Left lung (tissue), 10 donors: ENCODE data around the gene NKAIN1. TPM values are rescaled to one million over a fixed set of nuclear protein-coding genes. Genes with fewer than 3 reads are reported as not detected.

Experiments used
- ATAC-seq: fragments of 200-7000 bp; cut with Tn5 transposase; one replicate; pipeline ENCODE4 v1.9.1; 2020; ENCODE audit warnings: moderate library complexity
- DNase-seq, 4 donors: peaks; one replicate each; pipeline ENCODE4 v3.0.0-alpha.2; 2013 to 2020
- H3K27ac ChIP-seq, 2 donors: fragments of 200-600 bp; sonication (generic) in 1 of 2; one replicate each; pipeline versions ENCODE4 v1.5.0 to v1.8.0; 2020 to 2021
- H3K27me3 ChIP-seq, 2 donors: fragments of 200-600 bp; sonication (generic) in 1 of 2; one replicate each; pipeline versions ENCODE4 v1.5.0 to v1.8.0; 2020 to 2021
- H3K36me3 ChIP-seq, 2 donors: fragments of 200-600 bp; sonication (generic) in 1 of 2; one replicate each; pipeline versions ENCODE4 v1.5.0 to v1.8.0; 2020 to 2021
- H3K4me1 ChIP-seq, 2 donors: fragments of 200-600 bp; one replicate each; pipeline ENCODE4 v1.8.0; 2021
- H3K4me3 ChIP-seq, 2 donors: fragments of 200-600 bp; sonication (generic) in 1 of 2; one replicate each; pipeline versions ENCODE4 v1.5.0 to v1.8.0; 2020 to 2021; ENCODE audit warnings: mild to moderate bottlenecking in 1 of 2
- H3K9me3 ChIP-seq, 2 donors: fragments of 200-600 bp; sonication (generic) in 1 of 2; one replicate each; pipeline versions ENCODE4 v1.5.0 to v1.8.0; 2020 to 2021
- intact Hi-C, 2 donors: fragments of 100-400 bp; cut with DNase I; formaldehyde crosslinking; loops; one replicate each; pipeline versions ENCODE4 v1.11.2 to v1.14.2; 2022
- polyA plus RNA-seq, 6 donors: library from polyadenylated mRNA; unstranded; fragments of 120-200 nt; gene quantifications; one replicate each; pipeline ENCODE4 v1.2.1, GENCODE V29; 2013; ENCODE audit not compliant: insufficient read length in 6 of 6
- total RNA-seq, 2 donors: library from RNA; stranded (reverse); fragmentation: NEBNext Ultra II Directional; extraction: Animal tissue kit (Norgen Biotek cat#: 25700); gene quantifications; one replicate each; pipeline ENCODE4 v1.2.1, GENCODE V29; 2021
- TF ChIP-seq, protein P1 (sequence below), 2 donors: fragments of 200-600 bp; sonication (generic) in 1 of 2; IDR thresholded peaks; one replicate each; pipeline versions ENCODE4 v1.5.0 to v1.8.0; 2021; ENCODE audit warnings: antibody characterized with exemption in 2 of 2
- donor health status: DM: no; HTN: yes; CAD: no.
- donor health status: DM: no; HTN: no; CAD: no.

The NKAIN1 gene
- total and polyA plus RNA-seq, 8 donors: 1.7 to 3.2 (median 2.7) TPM; not detected in 2

DNA sequence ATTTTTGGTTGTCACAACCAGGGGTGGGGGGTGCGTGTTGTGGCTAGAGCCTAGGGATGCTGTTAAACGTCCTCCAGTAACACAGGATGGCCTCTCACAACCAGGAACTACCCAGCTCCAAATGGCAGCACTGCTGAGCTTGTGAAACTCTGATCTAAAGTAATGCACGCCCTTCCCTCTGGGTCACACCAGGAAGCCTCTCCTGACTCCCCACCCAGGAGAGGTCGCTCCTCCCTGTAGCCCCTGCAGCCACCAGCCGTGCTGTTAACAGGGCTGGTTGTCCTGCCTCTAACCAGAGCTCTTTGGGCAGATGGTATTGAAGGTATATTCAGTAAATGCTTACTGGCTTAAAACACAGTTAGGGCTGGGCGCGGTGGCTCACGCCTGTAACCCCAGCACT is 73.2 kb downstream of the NKAIN1 start:
- intact Hi-C loops: loop anchor here in 1 of 2 donors (10.0 kb wide), 1 partner anchor 248 kb away; the partner anchor contains the start of gene SERINC2
- no peaks in the 10 kb centered on the region for H3K9me3 ChIP-seq
- no peak for ATAC-seq

DNA sequence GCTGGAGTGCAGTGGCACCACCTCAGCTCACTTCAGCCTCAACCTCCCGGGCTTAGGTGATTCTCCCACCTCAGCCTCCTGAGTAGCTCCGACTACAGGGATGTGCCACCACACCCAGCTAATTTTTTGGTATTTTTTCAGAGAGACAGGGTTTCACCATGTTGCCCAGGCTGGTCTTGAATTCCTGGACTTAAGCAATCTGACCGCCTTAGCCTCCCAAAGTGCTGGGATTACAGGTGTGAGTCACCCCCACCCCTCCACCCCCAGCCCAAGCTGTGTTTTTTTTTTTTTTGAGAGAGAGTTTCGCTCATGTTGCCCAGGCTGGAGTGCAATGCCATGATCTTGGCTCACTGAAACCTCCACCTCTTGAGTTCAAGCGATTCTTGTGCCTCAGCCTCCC is 75.4 kb downstream of the NKAIN1 start:
- no peak for DNase-seq
- TF ChIP-seq, protein P1, sequence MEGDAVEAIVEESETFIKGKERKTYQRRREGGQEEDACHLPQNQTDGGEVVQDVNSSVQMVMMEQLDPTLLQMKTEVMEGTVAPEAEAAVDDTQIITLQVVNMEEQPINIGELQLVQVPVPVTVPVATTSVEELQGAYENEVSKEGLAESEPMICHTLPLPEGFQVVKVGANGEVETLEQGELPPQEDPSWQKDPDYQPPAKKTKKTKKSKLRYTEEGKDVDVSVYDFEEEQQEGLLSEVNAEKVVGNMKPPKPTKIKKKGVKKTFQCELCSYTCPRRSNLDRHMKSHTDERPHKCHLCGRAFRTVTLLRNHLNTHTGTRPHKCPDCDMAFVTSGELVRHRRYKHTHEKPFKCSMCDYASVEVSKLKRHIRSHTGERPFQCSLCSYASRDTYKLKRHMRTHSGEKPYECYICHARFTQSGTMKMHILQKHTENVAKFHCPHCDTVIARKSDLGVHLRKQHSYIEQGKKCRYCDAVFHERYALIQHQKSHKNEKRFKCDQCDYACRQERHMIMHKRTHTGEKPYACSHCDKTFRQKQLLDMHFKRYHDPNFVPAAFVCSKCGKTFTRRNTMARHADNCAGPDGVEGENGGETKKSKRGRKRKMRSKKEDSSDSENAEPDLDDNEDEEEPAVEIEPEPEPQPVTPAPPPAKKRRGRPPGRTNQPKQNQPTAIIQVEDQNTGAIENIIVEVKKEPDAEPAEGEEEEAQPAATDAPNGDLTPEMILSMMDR (IDR thresholded peaks at IDR 0.05): no peak
- Histone ChIP-seq H3K4me1 (no peaks in the 10 kb centered on the region), H3K9me3 (no peaks in the 10 kb centered on the region), H3K27me3 (no peaks in the 10 kb centered on the region), H3K27ac (no peak overlapping the region), H3K4me3 (no peak overlapping the region), H3K36me3 (no peaks in the 10 kb centered on the region)
- no peak for ATAC-seq
- intact Hi-C loops: loop anchor here in 1 of 2 donors (10.0 kb wide), 1 partner anchor 251 kb away; the partner anchor contains the start of gene SERINC2

More for the DNA sequence above, 73.2 kb downstream of the NKAIN1 start:
- H3K36me3 ChIP-seq: no peaks in the 10 kb centered on the region
- H3K27ac ChIP-seq: no peak overlapping the region
- no peak overlapping the region for H3K4me3 ChIP-seq
- peaks cover 11 to 14% of the 10 kb centered on the region in 2 donors for H3K4me1 ChIP-seq
- TF ChIP-seq, protein P1 (IDR thresholded peaks at IDR 0.05): no peak
- no peak for DNase-seq
- H3K27me3 ChIP-seq: no peaks in the 10 kb centered on the region

DNA sequence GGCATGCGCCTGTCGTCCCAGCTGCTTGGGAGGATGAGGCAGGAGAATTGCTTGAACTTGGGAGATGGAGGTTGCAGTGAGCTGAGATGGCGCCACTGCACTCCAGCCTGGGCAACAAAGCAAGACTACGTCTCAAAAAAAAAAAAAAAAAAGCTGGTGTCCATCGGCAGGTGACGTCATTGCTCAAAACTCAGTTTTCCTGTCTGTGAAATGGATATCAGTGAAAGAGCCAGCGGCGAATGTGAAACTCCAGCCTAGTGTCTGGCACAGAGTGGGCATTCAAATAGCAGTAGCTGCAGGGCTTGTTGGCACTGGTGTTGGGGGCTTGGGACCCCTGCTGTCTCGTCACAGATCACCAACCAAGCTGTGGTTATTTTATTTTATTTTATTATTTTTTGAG is 75.8 kb downstream of the NKAIN1 start:
- Histone ChIP-seq H3K27ac (no peak overlapping the region), H3K4me3 (no peak overlapping the region), H3K27me3 (no peaks in the 10 kb centered on the region), H3K4me1 (no peaks in the 10 kb centered on the region), H3K9me3 (no peaks in the 10 kb centered on the region), H3K36me3 (no peaks in the 10 kb centered on the region)
- intact Hi-C loops: loop anchor here in 1 of 2 donors (10.0 kb wide), 1 partner anchor 251 kb away; the partner anchor contains the start of gene SERINC2
- TF ChIP-seq, protein P1 (IDR thresholded peaks at IDR 0.05): no peak
- DNase-seq: no peak
- ATAC-seq: no peak

DNA sequence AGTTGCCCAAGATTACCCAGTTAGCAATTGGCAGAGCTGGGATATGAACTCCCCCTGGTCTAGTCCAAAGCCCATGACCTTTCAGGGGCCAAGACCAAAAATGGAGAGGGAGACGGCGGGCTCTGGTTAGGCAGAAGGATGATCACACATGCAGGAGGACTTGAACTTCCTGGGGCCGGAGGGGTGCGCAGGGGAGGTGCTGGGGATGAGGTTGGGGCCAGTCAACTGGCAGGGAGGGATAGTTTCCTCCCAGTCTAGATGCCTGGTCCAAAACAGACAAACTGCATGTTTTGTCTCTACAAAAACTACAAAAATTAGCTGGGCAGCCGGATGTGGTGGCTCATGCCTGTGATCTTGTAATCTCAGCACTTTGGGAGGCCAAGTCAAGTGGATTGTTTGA is 78.1 kb downstream of the NKAIN1 start:
- TF ChIP-seq, protein P1 (IDR thresholded peaks at IDR 0.05): no peak
- Histone ChIP-seq H3K4me1 (no peaks in the 10 kb centered on the region), H3K4me3 (no peak overlapping the region), H3K27ac (no peak overlapping the region), H3K27me3 (no peaks in the 10 kb centered on the region), H3K9me3 (no peaks in the 10 kb centered on the region), H3K36me3 (no peaks in the 10 kb centered on the region)
- DNase-seq: no peak
- ATAC-seq: no peak
- intact Hi-C loops: loop anchor here in 1 of 2 donors (10.0 kb wide), 1 partner anchor 253 kb away; the partner anchor contains the start of gene SERINC2

DNA sequence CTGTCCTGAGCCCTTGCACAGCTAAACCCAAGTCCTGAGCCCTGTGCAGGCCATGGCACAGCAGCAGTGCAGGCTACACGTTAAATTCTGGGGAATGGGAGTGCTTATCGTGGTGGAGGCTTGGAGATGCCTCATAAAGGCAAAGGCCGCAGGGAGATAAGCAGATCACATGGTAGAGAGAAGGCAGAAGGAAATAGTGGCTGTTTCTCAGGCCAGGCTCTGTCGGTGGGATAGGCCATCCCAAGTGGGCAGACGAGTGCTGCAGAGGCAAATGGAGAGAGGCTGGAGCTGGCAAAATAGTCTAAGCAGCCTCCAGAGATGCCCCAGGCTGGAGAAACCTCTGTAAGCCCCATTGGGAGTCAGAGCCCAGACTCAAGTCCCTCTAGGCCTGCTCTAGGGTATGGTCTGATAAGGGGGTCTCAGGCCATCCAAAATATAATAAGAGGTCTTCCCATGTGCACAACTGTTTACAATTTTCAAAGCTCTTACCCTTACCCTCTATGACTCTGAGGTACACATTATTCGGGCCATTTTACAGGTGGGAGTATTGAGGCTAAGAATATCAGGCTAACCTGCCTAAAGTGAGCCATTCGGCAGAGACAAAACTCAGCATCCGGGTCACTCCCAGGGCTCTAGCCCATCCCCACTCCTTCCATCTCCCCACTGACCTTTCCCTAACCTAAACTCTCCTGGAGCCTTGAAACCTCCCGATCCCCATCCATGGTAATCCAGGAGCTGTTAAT is 79.6 kb downstream of the NKAIN1 start:
- Histone ChIP-seq H3K27ac (no peak overlapping the region), H3K27me3 (no peaks in the 10 kb centered on the region), H3K36me3 (no peaks in the 10 kb centered on the region), H3K4me3 (no peak overlapping the region), H3K4me1 (peaks cover 0 to 8% of the 10 kb centered on the region in 2 donors), H3K9me3 (no peaks in the 10 kb centered on the region)
- no peak for ATAC-seq
- intact Hi-C loops: loop anchor here in 1 of 2 donors (10.0 kb wide), 1 partner anchor 255 kb away; the partner anchor contains the start of gene SERINC2
- TF ChIP-seq, protein P1 (IDR thresholded peaks at IDR 0.05): no peak
- DNase-seq: no peak
